GM12864 (cell line): Measurements from ENCODE around the gene HJV.

ENCODE experiments used
- DNase-seq: peaks from one replicate; pipeline ENCODE4 v3.0.0-alpha.2; 2011; ENCODE audit warnings: low read depth
- H3K4me3 ChIP-seq: 2 replicates; pipeline ENCODE4 v1.5.1; 2011; ENCODE audit warnings: mild to moderate bottlenecking, low read depth, low read length, control low read depth
- CTCF ChIP-seq: IDR thresholded peaks from 2 replicates; pipeline ENCODE4 v1.5.1; 2011; ENCODE audit warnings: low read depth, mild to moderate bottlenecking, moderate library complexity, low read length, control low read depth, inconsistent platforms; ENCODE audit errors: missing control alignments

HJV gene

GRCh38 chr1:145988773-145989172, 32.8 kb downstream of the HJV start:
- no peak overlapping the region for H3K4me3 ChIP-seq
- DNase-seq: no peak
- no peak for TF ChIP-seq CTCF

GRCh38 chr1:145987926-145988325, 33.6 kb downstream of the HJV start:
- no peak overlapping the region for H3K4me3 ChIP-seq
- DNase-seq: no peak
- TF ChIP-seq CTCF: no peak

GRCh38 chr1:145986551-145986950, 35.0 kb downstream of the HJV start:
- H3K4me3 ChIP-seq: no peak overlapping the region
- no peak for DNase-seq
- no peak for TF ChIP-seq CTCF

- DNase-seq: no peak
- TF ChIP-seq CTCF: no peak
- no peak overlapping the region for H3K4me3 ChIP-seq
Observed at GRCh38 chr1:145985502-145986439, 35.8 kb downstream of the HJV start.

GRCh38 chr1:145985129-145985501, 36.4 kb downstream of the HJV start:
- no peak for DNase-seq
- TF ChIP-seq CTCF: no peak
- H3K4me3 ChIP-seq: no peak overlapping the region

- DNase-seq: peak; percentile 68
- no peak for TF ChIP-seq CTCF
- H3K4me3 ChIP-seq: no peak overlapping the region
Observed at GRCh38 chr1:145983960-145984830, 37.3 kb downstream of the HJV start.
